ENCODE data around the gene CAMK1D.

The CAMK1D gene

GRCh38 chr10:12499076-12499986 lies 150.0 kb downstream of the CAMK1D start:
- no peak for DNase-seq (ENCODE audit: low spot score)

- no peak for DNase-seq (ENCODE audit: low spot score)
Observed at GRCh38 chr10:12500381-12501303, 151.3 kb downstream of the CAMK1D start.

GRCh38 chr10:12501324-12501723 lies 152.0 kb downstream of the CAMK1D start:
- no peak for DNase-seq (ENCODE audit: low spot score)

DNA sequence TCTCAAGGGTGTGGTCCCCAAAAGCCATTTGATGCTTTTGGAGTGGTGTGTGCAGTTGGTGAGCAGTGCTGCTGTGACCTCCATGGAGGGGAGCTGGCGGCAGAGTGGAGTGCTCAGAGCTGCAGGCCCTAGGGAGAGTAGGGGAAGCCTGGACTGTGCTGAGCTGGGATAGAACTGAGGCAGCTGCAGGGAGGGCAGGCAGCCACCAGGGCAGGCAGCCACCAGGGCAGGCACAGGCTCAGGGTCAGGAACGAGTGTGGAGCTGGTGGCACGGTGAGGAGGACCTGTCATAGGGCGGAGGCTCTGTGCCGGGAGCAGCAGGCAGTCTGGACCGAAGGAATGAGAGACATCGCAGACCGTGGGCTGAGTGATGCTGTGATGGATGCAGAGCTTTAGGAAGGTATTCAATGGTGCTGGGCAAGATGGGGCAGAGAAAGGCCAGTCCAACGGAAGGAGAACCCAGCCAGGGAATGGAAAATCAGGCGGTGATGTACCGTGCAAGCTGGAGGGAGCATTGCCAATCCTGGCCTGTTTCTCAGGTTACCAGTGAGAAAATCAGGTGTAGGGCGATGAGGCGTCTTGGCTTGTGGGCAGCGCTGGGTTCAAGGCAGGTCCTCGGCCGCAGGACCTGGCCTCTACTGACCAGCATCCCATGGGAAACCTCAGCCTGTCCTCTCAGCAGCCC lies 152.6 kb downstream of the CAMK1D start:
- no peak for DNase-seq (ENCODE audit: low spot score)

- DNase-seq (ENCODE audit: low spot score), result no peak
Observed at GRCh38 chr10:12502526-12503274, 153.4 kb downstream of the CAMK1D start.

- DNase-seq (ENCODE audit: low spot score), result no peak
Observed at GRCh38 chr10:12503311-12503710, 154.0 kb downstream of the CAMK1D start.

- no peak for DNase-seq (ENCODE audit: low spot score)
Observed at GRCh38 chr10:12504176-12504575, 154.8 kb downstream of the CAMK1D start.

GRCh38 chr10:12504628-12505027 lies 155.3 kb downstream of the CAMK1D start:
- no peak for DNase-seq (ENCODE audit: low spot score)

- no peak for DNase-seq (ENCODE audit: low spot score)
Observed at GRCh38 chr10:12505683-12506082, 156.3 kb downstream of the CAMK1D start.

GRCh38 chr10:12507165-12507850 lies 158.0 kb downstream of the CAMK1D start:
- DNase-seq (ENCODE audit: low spot score), result no peak

DNA sequence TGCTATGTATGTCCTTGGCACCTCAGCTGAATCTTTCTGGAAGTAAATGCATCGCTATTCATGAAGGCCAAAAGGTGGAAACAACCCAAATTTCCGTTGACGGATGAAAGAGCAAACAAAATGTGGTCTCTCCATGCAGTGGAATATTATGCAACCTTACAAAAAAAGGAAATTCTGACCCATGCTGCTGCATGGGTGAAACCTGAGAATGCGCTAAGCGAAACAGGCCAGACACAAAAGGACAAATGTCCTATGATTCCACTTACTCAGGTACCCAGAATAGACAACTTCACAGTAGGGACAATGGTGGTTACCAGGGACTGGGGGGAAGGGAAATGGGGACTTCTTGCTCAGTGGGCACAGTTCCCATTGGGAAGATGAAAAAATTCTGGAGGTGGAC lies 158.8 kb downstream of the CAMK1D start:
- no peak for DNase-seq (ENCODE audit: low spot score)

- DNase-seq (ENCODE audit: low spot score), result no peak
Observed at GRCh38 chr10:12509016-12509793, 159.9 kb downstream of the CAMK1D start.

- DNase-seq (ENCODE audit: low spot score), result no peak
Observed at GRCh38 chr10:12509794-12510100, 160.4 kb downstream of the CAMK1D start.

- no peak for DNase-seq (ENCODE audit: low spot score)
Observed at GRCh38 chr10:12510501-12510941, 161.2 kb downstream of the CAMK1D start.

DNA sequence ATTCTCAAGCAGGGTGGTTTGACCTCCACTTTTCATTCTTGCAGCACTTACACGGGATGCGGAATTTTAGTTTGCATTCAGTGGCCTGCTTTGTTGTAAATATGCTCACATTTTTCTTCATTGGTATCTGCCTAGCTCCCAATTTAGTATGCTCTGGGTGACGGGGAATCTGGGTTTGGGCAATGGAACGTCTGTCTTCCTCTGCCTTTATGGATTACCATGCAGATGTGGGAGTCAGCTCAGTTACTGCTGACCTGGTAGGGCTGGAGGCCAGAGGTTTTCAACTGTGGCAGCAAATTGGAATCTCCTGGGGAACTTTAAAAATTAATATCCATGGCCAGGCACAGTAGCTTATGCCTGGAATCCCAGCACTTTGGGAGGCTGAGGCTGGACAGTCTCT lies 161.6 kb downstream of the CAMK1D start:
- no peak for DNase-seq (ENCODE audit: low spot score)

DNA sequence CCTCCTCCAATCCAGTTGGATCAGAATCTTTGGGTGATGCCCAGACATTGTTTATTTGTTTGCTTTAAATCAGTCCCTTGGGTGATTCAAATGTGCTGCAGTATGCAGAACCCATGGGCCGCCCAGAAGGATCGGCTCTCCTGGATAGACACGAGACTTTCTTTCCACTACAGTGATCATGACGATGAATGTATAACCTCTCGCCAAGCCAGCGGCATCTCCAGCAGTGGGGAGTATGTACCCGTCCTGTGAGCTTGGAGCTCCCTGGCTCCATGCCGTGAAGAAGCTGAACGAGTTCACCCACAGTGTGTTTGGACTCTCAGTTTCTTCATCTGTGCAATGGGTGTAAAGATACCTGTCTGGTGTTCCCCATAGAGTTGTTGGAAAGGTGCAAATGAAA lies 162.3 kb downstream of the CAMK1D start:
- no peak for DNase-seq (ENCODE audit: low spot score)

- DNase-seq (ENCODE audit: low spot score), result no peak
Observed at GRCh38 chr10:12512332-12513002, 163.1 kb downstream of the CAMK1D start.

- DNase-seq (ENCODE audit: low spot score), result no peak
Observed at GRCh38 chr10:12513003-12513365, 163.6 kb downstream of the CAMK1D start.

DNA sequence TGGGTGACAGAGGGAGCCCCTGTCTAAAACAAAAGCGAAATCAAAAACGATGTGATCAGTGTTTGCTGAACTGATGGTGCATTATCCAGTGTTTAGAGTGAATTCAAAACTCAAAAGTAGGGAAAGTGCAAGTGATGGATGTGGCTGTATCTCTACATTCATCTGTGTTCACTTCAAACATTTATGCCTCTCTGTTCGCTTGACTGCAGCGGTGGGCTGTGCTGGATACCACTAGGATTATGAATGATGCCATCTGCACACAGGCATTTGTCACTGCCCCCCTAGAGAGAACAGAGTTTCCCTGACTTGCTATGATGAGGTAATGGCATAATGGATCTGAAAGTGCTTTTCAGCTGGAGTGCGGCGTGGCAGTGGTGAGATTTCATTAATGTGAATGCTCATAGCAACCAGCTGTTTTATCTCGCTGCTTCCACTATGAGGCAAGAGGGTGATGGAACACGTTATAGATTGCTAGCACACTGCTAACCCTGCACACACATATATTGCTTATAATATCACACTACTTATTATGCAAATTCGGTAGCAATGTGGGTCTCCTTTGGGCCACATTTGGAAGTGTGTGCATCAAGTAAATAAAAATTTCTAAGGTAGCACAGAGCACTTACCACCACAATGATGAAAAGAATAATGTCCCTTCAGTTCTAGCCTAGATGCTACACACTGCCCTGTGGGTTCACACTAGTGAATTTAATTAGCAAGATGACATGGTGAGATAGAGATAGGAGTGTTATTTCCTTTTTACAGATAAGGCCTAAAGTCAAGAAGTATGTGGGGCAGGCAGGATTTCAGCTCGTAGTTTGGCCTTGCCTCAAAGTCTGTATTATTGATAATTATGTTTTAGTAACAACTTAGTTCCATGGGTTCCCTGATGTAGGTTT lies 164.7 kb downstream of the CAMK1D start:
- DNase-seq (ENCODE audit: low spot score), result no peak
